HG03565 (cell line): ENCODE measurements around the gene CDH4.
"Not testable (repeated sequence)": the region's sequence is repeated elsewhere in the genome, so short reads cannot be mapped to it uniquely, and the experiment has no call there.

Experiments
- ATAC-seq: cut with Tn5 transposase; IDR thresholded peaks from one replicate; pipeline ENCODE4 v1.9.1; 2021; ENCODE audit warnings: mild to moderate bottlenecking, moderate library complexity; ENCODE audit not compliant: unreplicated experiment

The CDH4 gene

GRCh38 chr20:61408951-61409740 lies 157.1 kb downstream of the CDH4 start:
- no peak for ATAC-seq

DNA sequence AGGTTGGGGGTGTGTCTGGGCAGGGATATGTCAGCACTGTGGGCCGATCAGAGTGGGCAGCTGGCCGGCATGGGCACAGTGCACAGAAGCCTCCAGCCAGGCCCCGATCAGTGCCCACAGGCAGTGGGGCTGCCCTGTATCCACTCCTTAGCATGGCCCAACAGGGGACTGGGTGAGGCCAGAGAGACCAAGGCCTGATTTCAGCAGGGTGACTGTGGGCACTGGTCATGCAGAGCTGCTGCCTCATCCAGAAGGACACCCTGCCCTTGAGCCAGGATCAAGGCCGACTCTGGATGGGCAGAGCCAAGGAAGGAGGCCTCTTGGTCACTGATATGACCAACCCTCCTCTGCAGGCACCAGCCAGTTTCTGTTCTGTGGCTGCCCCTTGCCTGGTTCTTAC lies 159.7 kb downstream of the CDH4 start:
- no peak for ATAC-seq

DNA sequence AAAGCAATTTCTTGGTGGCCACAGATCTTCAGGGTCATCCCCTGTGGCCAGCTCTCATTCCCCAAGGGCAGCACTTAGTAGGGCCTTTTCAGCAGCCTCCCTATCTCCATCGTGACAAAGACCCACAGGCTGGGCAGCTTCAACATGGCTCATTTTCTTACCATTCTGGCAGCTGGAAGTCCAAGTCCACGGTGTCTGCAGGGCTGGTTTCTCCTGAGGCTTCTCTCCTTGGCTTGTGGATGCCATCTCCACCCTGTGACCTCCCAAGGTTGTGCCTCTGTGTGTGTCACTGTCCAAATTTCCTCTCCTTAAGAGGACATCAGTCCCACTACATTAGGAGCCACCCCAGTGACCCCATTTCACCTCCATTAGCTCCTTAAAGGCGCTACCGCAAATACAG lies 161.7 kb downstream of the CDH4 start:
- no peak for ATAC-seq

DNA sequence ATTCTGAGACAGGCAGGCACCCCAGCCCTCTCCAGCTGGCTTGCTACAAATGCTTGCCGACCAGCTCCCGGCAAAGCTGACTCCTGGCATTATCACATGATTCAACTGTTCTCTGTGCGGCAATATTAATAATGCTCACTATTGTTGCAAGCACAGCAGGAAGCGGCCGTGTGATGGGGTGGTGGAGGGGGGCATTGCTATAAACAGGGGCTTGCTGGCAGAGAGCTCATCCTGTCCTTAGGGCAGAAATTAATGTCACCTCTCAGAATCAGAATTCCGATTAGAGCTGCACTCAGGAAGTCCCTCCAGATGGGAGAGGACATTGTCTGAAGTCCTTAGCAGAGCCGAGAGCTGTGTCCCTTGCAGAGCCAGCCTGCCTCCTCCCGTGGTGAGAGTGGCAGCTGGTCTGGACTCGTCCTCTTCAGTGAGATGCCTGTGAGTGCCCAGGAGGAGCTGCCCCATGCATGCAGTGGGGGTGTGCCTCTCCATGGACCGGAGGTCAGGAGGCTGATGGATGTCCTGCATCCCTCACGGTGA lies 162.5 kb downstream of the CDH4 start:
- ATAC-seq, result no peak

DNA sequence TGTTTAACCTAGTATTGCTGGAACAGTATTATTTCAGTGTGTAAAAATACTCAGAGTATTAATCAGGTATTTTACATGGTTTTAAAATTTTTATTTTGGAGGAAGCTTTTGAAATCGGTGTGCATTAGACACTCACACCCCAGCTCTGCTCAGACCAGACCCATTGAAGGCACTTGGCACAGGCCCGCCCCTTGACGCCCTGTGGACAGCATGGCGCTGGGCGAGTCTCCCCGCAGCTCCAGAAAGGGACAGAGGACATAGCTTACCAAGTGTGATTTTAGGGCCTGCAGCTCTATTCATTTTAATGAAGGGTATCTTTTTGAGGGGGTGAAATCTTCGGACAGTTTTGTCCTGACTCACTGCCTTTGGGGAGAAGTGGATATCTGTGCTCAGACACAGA lies 164.5 kb downstream of the CDH4 start:
- no peak for ATAC-seq

- ATAC-seq, result no peak
Observed at GRCh38 chr20:61417221-61417941, 165.3 kb downstream of the CDH4 start.

GRCh38 chr20:61419010-61419409 lies 166.9 kb downstream of the CDH4 start:
- ATAC-seq, result no peak

GRCh38 chr20:61419501-61419900 lies 167.4 kb downstream of the CDH4 start:
- no peak for ATAC-seq

DNA sequence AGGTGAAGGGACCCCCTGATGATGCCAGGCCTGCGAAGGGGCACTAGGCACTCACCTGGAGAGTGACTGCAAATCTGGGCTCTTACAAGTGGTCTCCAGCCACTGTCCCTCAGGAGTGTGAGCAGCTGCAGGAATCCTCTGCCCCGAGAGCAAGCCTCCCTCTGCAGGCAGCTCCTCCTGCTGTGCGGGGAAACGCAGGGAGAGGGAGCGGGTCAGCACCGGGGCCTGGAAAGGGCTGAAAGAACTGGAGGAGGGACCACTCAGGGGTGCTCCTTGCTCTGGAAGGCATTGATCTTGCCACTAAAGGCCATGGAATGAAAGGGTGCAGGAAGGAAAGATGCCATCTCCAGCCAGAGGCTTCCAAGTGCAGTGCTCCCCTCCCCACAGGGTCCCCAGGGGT lies 168.0 kb downstream of the CDH4 start:
- ATAC-seq, result no peak

- ATAC-seq, result no peak
Observed at GRCh38 chr20:61420781-61421180, 168.7 kb downstream of the CDH4 start.

DNA sequence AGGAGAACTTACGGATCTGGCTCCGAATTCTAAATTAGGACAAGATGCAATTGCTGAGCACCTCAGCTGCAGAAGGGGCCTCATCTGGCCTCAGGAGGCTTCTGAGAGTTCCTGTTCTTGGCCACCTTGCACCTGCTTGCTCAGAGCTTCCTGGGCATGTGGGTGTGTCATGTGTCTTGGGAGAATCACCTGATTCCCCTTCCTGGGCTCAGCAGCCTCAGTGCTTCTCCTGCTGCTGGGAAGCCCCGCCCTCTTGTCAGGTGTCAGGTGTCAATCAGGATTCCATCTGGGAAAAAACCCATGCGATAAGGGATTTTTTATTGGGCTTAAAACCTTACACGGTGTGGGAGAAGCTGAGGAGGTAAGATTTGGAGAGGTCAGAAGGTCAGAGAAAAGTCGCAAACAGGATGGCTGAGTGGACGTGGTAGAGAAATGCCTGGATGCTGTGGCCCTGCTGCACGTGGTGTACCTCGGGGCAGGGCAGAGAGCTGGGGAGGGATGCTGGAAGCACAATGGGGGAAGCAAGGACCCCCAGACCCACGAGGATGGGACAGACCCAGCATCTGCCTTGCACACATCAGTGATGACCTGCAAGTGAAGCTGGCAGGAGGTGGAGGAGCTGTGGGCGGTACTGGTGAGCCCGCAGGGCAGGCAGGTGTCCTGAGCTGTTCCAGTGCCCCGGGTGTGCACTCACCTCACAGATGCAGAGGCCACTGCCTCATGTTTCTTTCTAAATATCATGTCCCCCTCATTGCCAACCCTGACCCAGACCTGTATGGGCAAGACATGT lies 170.8 kb downstream of the CDH4 start:
- no peak for ATAC-seq

GRCh38 chr20:61424011-61424627 lies 172.1 kb downstream of the CDH4 start:
- no peak for ATAC-seq

- ATAC-seq, result no peak
Observed at GRCh38 chr20:61424628-61425420, 172.8 kb downstream of the CDH4 start.

GRCh38 chr20:61425541-61425991 lies 173.5 kb downstream of the CDH4 start:
- ATAC-seq, result not testable (repeated sequence)

- no peak for ATAC-seq
Observed at GRCh38 chr20:61426352-61426751, 174.3 kb downstream of the CDH4 start.

GRCh38 chr20:61429458-61430227 lies 177.6 kb downstream of the CDH4 start:
- ATAC-seq, result no peak

GRCh38 chr20:61430228-61430624 lies 178.2 kb downstream of the CDH4 start:
- ATAC-seq, result no peak

DNA sequence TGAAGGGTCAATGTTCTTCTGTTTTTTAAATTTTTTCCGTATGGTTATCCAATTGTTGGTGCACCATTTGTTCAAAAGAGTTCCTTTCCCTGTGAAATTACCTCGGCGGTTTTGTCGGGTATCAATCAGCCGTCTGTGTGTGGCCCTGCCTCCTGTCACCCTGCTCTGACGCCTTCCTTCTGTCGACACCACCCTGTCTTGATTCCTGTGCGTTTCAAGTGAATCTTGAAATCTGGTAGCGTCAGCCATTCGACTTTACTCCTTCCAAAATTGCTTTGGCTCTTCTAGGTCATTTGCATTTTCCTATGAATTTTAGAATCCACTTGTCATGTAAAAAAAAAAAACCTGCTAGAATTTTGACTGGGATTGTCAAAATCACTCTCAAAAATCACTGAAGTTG lies 181.1 kb downstream of the CDH4 start:
- ATAC-seq, result no peak

GRCh38 chr20:61433816-61434215 lies 181.8 kb downstream of the CDH4 start:
- ATAC-seq, result no peak
